GM19452 (cell line): ENCODE data around the gene CLEC16A.

ENCODE experiments used
- ATAC-seq: cut with Tn5 transposase; IDR thresholded peaks from one replicate; pipeline ENCODE4 v1.9.1; 2021; ENCODE audit not compliant: unreplicated experiment

The CLEC16A gene

DNA sequence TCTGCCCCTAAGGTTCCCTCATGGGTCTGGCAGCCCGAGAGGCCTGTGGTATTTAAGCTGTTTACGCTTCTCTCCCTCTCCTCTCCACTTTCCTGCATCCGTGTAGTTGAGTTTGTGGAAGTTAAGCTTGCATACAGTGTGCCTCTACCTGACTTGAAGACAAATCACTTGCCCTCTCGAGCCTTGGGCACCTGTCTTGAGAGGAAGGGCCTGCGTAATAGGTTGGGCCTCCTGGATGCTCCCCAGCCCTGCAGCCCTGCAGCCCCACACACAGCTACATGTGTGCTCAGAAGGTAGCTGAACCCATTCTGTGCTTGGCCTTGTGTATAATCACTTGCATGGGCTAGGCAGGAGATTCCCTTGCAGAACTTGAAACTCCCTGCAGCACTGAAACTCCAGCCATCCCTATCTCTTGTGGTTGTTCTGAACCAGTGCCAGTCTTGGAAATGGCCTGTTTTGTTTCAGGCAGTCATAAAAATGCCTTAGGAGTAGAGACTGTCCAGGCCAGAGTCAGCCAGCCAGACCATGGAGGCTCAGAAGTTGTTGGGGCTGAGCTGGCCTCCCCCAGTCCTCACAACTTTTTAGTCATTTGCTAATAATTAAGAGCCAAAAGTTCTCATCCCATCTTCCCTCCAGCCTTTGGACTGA lies 134.6 kb downstream of the CLEC16A start:
- ATAC-seq, result no peak

DNA sequence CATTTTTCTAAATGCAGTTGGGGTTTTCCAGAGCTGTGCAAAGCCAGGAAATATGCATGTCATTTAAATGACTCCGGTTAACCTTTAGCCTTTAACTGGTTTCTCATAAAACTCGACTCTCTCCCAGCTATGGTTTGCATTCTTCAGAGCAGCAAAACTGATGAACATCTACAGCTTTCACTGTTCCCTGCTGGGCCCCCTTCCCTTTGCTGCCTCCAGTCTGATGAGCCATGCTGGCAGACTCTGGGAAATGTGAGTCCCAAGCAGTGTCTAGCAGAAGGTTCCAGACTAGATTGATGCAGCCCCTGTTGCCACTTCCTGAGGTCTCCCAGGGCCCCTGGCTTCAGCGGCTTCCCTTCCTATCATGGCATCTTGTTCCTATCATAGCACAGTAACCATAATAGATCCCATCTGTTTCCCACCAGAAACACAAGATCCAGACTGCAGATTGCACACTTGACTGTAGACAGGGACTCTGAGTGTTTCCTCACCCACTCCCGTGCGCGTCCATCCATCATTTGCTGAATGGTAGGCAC lies 135.4 kb downstream of the CLEC16A start:
- ATAC-seq, result no peak

DNA sequence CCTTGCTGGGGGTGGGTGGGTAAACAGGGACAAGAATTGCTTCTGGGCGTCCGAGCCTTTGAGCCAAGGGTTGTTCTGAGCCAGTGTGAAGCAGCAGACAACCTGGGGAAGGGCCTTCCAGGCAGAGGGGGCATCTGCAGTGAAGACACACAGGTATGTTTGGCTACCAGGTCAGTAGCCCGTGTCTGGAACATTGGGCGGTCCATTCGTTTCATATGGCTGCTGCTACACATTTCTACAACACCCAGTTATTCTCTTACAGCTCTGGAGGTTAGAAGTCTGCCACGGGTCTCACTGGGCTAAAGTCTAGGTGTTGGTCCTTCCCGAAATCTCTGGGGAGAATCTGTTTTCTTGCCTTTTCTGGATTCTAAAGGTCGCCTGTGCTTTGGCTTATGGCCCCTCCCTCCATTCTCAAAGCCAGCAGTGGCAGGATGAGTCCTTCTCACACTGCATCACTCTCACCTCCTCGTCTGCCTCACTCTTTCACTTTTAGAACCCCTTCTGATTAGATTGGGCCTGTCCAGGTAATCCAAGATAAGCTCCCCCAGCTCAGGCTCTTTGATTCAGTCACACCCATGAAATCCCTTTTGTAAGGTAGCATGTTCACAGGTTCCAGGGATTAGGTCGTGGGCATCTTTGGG lies 136.1 kb downstream of the CLEC16A start:
- no peak for ATAC-seq

DNA sequence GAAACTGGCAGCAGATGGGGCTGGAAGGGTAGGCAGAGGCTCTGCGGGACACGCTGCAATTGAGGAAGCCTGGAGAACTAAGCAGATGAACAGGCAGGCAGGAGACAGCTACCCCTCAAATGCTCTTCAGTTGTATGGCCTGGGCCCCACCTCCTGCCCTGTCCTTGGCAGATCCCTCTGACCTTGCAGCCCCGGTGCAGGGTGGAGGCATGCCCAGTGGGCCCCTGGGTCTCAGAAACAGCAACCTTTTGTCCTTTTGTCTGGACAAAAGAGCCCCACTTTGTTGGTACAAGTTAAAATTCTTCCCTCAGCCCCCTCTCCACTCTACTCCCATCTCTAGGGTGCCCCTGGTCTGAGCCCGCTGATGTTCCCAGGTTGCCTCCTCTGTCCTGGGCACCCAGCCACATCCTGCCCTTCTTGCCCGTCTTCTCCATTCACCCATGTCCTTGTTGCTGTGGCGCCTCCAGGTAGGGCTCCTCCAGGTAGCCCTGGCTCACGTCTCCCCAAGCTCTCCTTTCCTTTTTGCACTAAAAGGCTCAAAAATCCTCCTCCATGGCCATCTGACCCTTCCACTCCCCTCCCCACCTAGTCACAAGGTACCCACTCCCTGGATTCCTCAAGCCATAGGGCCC lies 136.8 kb downstream of the CLEC16A start:
- ATAC-seq, result no peak

DNA sequence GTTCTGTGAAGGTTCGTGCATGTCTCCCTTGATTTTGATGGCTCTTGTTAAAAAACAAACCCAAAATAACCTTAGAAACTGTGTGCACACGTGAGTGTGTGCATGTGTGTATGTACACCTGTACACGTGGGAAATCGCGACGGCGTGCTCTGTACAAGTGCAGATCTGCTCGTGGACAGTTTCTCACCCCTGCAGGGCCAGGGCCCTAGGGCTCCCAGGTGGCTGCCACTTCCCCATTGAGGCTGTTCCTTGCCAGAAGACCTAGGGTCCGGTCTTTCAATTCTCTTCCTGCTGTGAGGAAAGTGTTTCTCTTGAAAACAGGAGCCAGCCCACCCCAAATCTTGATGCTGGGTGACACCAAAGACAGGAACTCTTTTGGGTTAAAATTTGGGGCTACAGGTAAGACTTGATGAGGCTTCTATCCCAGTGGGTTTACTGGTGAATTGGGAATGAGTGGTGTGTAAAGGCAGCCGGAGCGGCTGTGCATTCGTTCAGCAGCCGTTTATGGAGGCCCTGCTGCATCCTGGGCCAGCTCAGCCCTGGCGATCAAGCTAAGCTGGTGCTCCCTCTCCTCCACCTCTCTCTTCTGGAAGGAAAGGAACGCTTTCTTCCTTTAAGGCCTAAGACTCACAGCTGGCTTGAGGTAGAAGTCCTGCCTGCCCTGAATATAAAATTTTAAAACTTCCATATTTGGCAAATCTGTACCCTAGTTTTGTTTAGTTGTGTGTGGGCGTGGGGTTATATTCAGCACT lies 137.9 kb downstream of the CLEC16A start:
- ATAC-seq, result no peak

DNA sequence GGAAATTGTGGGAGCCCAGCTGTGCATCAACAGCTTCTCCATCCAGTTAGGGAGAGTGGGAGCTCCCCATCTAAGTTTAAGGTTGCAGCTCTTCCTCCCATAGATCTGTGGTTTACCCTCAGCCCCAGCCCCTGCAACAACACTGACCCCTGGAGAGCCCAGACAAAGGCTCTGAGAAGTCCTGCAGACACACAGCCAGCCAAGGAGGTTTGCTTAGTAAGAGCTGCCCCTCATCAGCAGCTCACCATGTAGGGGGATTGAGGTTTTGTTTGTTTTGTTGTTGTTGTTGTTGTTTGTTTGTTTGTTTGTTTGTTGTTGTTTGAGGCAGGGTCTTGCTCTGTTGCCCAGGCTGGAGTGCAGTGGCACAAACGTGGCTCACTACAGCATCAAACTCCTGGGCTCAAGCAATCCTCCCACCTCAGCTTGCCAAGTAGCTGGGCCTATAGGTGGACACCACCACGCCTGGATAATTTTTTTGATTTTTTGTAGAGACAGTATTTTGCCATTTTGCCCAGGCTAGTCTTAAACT lies 138.6 kb downstream of the CLEC16A start:
- no peak for ATAC-seq

DNA sequence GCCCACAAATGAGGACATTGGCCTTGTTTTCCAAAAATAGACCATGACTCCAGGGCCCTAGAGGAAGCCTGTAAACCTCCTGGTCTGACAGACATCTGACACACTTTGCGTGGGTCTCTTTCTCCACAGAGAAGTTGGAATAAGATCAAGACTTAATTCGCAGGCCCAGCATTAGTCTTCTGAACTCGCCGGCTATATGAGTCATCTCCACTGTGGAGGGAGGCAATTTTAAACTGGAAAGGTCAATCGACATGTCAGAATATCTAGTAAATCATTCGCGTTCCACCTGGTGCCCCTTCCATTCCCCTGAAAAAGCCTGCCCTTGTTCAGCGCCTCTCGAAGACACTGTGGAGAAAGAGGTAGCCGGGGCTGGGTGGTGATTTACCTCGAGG lies 140.1 kb downstream of the CLEC16A start:
- no peak for ATAC-seq

DNA sequence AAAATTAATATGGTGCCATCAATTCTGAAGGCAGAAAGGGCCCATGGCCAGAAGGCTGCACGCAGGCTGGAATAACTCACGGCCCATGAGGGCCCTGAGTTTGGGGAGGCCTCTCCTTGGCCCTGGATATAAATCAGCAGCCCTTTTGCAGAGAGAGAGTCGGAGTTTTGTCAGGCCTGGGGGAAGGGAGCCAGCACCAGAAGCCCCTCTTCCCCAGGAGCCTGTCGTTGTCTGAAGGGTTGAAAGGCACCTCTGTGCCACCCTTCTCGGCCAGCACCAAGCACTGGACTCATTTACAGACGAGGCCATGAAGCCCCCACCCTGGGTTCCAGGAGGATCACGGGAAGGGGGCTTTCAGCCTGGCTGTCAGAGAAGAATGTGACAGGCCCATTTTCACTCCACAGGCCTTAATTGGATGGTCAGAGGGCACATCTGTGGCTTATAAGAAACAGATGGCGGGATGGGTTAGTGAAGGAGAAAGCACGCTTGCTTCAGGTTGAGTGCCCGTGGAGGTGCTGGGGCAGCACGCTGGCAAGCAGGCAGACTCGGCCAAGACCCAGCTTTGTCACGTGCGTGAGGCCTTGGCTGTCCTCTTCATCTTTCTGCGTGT lies 140.6 kb downstream of the CLEC16A start:
- no peak for ATAC-seq

DNA sequence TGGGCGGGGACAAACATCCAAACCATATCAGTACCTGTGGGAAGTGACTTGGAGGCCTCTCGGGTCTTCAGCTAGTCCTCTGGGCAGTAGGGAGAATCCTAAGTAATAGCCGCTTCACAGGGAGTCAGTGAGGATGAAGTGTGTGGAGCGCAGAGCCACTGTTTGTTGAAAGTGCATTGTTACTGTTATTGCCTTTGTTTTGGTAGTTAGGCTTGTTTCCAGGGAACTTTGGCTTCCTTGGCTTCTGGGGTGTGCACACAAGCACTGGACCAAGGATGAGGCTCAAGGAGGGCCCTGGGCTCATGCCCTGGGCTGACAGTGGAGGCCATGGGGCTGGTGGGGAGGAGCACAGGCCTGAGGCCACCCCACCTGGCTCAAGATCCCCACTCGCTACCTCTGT lies 141.6 kb downstream of the CLEC16A start:
- ATAC-seq, result no peak

DNA sequence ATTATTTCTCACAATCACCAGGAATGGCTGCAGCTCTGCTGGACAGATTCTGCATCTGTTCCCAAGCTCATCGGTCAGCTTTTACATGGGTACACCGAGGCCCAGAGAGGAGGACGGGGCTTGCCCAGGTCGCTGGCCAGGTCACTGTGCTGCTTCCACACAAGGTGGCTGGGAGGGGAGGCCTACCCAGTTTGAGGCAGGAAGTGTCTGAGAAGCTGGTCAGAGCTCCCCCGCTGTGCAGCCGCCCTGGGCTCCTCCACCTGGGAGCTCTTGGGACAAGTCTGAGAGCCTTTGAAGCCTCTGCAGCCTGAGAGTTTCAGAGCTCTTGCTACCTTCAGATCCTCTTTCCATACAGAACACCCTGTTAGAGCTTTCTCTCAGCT lies 143.3 kb downstream of the CLEC16A start:
- ATAC-seq, result no peak

DNA sequence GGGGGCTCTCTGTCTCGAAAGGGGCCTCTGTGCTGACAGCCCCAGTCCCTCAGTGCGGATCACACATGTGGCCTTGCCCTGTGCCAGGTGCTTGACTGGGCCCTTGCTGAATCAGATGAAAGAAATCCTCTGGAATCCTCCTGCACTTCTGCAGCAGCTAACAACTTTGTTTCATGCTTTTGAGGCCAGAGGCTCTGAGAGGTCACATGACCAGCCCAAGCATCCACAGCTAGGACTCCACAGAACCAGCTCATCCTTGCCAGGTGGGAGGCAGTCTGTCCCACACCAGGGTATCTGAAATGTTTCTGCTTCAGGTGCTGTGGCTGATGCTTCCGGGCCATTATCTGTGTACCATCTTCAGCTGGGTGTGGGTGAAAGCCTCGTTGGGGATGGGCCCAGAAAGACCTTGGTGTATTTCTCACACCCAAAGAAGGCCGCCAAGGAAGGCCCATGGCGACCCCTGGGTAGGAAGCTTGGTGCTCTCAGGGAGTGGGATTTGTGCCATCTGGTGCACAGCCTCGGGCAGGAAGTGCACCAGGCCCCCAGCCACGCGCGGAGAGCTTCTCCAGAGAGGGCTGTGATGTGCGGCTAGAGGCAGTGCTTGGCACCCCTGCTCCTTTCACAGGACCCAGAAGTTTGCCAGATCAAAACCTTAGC lies 143.8 kb downstream of the CLEC16A start:
- ATAC-seq, result no peak

DNA sequence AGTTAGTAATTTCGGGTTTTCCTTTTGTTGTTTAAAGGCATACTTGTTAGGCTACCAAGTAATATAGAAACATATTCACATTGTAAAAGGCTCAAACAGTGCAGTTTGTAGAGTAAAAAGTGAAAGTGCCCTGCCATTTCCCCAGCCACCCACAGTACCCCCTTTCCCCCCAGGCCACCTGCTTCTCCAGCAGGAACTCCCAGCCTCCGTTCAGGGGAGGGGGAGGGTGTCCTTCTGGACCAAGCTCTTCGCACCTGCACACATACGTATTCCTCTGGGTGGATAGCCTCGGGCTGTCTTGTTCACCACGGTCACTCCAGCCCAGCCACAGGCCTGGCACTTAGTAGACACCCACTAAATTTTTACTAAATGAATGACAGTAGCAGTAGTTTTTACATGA lies 144.5 kb downstream of the CLEC16A start:
- ATAC-seq, result no peak

DNA sequence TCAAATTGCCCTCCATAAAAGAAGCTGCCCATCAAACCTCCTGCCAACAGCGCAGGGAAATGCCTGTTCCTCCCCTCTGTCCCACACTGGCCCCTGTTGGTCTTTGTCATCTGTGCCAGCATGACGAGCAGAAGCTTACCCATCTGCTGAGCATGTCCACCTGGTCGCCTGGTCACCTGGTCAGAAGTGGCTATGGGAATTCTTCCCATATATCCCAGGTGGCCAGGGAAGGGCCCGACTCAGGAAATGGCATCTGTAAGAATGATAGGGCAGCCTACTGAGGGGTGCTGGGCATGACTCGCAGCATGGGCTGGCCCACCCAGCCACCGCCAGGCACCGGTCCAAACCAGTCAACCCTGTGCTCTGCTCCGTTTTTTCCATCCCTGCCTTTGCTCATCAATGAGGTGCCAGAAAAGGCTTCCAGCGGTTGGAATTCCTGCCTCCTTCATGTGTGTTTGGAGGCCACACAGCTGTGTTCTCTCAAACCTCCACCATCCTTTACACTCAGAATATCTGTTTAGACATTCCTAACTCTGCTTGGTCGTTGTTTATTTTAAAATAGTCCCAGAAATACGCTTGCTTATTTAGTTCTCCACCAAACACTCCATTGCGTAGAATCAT lies 145.2 kb downstream of the CLEC16A start:
- ATAC-seq, result no peak

DNA sequence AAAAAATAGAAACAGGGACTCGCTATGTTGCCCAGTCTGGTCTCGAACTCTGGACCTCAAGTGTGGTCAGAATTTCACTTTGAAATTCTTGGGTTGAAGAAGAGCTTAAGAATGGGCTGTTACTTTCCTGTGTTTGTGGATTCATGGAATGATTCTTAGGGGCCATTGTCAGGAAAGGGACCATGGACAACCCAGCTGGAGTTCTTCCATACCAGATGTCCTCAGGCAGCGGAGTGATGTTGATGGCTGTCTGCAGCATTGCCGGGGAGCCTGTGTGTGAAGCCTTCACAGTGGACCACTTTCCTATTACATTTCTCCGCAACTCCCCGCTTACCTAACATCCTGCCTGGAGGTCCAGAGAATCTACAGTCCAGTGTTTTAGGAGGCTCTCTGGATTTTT lies 145.9 kb downstream of the CLEC16A start:
- no peak for ATAC-seq

DNA sequence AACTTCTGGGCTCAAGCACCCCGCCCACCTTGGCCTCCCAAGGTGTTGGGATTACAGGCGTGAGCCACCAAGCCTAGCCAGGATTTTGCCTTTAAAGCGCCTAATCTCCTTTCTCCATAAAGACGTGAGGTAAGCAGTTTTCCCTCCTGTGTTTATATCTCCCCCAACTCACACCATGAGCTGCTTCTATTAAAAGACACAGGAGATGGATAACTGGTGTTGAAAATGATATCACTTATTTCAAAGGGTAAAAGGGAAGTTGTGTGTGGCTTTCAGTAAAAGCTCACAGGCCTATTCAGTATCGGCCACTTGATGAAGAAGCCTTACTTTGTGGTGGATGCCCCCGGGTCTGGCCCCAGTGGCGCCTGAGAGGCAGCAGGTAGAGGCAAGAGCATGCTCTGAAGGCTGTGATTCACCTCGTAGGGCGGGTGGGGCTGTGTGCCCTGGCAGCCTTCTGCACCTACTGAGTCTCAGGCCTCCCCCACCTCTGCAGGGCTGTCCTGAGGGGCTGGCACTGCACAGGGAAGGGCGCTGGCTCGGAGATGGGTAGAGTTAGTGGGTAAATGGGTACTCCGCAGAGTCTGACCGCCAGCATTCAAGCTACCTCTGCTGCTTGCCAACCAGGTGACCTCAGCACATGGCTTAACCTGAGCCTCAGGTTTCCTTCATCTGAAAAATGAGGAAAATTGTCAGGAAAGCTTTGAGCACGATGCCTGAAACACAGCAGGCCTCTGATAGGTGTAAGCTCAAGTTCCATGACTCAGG lies 146.8 kb downstream of the CLEC16A start:
- no peak for ATAC-seq

DNA sequence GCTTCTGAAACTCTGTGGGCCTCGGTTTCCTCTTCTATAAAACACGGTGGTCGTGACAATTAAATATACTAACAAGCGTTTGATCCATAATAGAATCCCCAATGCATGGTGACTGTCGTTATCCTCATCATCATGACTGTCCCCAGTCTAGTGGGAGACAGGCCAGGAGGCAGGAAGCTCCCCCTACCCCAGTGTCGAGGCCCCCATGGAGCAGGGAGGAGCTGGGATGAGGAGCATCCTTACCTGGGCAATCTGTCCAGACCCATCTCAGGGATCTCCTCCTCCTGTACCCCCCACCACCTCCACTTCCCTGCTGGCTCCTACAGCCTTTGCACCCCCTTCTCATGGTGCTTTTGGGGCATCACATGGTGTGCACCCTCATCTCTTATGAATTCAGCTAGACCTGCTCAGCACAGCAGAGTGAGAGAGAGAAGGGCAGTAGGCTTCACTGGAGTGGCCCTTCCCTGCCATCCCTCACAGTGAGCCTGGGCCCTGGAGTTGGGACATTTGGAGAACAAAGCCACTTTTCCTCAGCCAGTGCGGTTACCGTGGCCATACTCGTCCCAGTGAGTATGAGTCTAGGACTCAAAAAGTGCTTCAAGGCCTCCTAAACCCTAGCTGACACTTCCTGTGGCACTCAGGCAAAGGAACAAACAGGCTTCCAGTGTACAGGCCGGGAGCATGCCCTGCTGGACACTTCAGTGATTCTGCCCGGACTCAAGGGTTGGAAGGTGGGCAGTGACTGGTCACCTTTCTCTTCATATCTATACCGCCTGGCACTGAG lies 148.6 kb downstream of the CLEC16A start:
- ATAC-seq, result no peak

DNA sequence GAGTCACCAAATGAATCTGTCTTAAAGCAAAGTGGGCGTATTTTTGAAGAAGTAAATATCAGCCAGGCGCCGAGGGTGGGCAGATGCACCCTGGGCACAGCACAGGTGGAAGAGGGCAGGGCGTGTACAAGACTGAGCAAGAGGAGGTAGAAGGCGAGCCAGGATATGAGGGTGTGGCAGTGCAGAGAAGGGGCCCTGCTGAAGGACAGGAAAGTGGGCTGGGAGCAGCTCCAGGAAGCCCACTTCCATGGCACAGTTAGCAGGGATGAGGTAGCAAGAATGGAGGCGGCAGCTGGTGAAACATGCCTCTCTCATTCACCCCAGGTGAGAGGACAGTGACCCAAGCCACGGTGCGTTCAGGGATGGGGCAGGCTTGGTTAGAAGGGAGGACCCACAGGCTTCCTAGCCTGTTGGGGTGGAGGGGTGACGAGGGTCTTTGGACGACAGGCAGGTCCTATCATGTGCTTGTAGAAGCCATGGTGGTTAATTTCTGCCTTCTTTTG lies 149.3 kb downstream of the CLEC16A start:
- no peak for ATAC-seq
